SIG-M5 (cell line): ENCODE results near the gene FZD2.

Experiments used
- DNase-seq: peaks from one replicate; lab custom pipeline; 2025; lab: John Stamatoyannopoulos, UW

FZD2 gene

DNA sequence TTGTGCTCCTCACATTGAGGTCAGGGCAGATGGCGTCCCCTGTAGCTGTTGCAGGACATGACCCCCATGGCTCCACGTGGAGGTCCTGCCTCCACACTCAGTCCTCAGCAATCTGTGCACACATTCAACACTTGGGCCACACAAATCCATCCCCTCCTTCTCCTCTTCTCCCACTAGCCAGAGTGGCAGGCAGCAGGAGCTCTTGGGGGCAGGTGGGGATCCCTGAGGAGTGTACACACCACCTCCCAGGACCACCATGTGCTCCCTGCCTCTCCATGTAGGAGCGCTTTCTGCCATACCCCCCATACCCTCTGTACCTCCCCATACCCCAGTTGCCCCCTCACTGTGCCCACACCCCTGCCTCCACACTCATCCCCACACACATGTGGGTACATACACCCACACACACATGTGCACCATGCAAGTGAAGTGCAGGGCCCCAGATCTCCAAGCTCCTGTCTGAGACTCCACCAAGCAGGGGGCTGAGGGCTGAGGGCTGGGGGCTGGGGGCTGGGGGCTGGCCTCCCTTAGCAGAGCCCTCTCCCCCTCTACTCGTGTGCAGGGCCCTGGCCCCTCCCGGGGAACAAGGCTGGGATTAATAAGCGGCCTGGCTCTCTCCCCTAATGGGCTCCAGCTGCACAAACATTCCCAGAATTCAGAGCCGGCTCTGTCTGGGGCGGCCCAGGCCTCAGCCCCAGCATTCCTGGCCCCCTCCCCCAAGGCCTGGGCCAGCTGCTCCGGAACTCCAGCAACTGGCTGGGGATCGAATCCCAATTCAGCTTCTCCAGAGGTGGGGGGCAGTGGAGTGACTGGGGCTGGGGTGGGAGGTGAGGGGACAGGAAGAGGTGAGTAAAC, 50.8 kb downstream of the FZD2 start:
- DNase-seq, result no peak

GRCh38 chr17:44608727-44609435, 51.6 kb downstream of the FZD2 start:
- DNase-seq, result no peak

GRCh38 chr17:44610331-44610730, 53.0 kb downstream of the FZD2 start:
- no peak for DNase-seq
